GM18526 (cell line): ENCODE results near the gene FBP1.

ENCODE experiments used
- POLR2A ChIP-seq: IDR thresholded peaks from 3 replicates; pipeline ENCODE4 v1.6.1; 2011; ENCODE audit not compliant: insufficient read length; ENCODE audit errors: extremely low read depth

FBP1 gene

GRCh38 chr9:94568972-94569712 lies 70.2 kb downstream of the FBP1 start:
- no peak for TF ChIP-seq POLR2A

GRCh38 chr9:94568250-94568889 lies 70.9 kb downstream of the FBP1 start:
- TF ChIP-seq POLR2A = no peak

DNA sequence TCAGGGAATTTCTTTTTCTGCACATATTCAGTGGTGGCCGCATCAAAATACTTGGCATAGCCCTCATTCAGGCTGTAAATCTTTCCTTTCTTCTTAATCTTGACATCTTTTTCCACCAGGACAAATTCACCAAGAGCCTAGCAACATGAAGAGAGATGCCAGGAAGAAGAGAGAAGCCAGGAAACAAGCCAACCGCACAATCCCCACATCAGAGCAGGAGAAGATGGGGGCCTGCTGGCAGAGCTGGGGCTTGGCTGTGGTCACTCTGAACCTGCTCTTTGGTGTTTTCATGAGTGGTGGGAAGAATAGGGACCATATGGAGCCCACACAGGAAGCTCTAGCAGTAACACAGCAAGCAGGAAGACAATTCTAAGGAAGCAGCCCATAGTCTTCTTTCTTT lies 72.0 kb downstream of the FBP1 start:
- no peak for TF ChIP-seq POLR2A

- no peak for TF ChIP-seq POLR2A
Measured at GRCh38 chr9:94566550-94566949, 72.8 kb downstream of the FBP1 start.

- TF ChIP-seq POLR2A = no peak
Measured at GRCh38 chr9:94563548-94563947, 75.8 kb downstream of the FBP1 start.

DNA sequence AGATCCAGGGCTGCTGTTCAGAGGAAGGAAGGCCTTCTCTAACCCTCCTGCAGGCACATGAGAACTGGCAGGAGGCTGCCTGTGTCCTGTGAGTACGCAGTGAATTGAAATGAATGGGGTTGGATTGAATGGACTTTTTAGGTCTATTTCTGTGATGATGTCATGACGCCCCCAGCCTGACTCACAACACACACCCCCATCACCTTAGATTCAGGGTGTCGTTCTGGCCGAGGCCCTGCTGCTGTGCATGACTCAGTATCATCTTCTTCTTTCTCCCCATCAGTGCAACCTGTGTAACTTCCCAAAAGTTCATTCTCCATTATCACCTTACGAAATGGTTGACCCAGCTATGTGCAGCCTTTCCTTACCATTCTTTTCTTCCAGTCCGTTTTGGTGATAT lies 79.1 kb downstream of the FBP1 start:
- no peak for TF ChIP-seq POLR2A

DNA sequence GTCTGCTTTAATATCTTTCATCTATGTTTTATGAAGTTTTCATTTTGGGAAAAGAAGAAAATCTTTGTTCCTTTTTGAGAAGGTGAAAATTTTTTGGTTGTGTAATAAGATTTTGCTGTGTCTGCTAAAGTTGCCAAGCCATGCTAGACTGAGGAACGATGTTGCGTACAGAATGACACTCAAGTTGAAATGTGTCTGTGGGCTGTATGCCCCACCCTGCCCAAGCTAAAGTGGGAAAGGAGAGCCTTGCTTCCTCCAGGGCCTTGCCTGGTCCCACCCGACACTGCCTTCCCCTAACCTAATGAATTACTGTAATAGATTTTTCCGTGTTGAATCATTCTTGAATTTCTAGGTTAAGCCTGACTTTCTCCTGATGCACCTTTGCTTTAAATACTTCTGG lies 81.9 kb downstream of the FBP1 start:
- TF ChIP-seq POLR2A = no peak

- no peak for TF ChIP-seq POLR2A
Measured at GRCh38 chr9:94554439-94555331, 84.6 kb downstream of the FBP1 start, which contains the start of gene PCAT7. Gene PCAT7 (plus strand): TSS chr9:94555083.

GRCh38 chr9:94554078-94554438 lies 85.3 kb downstream of the FBP1 start:
- no peak for TF ChIP-seq POLR2A
